ENCODE data around the gene SERPINB1. TPM values are rescaled to one million over a fixed set of nuclear protein-coding genes. Genes with fewer than 3 reads are reported as not detected.

The SERPINB1 gene
- total RNA-seq, 1 donor from 2014 or later: 23.7 TPM

GRCh38 chr6:2843138-2843740, 1.6 kb upstream of the SERPINB1 start:
- H3K4me3 ChIP-seq (ENCODE audit: low read depth, low read length): no peak overlapping the region
- TF ChIP-seq CTCF (conservative IDR thresholded peaks at IDR 0.05; ENCODE audit: low read depth, low read length): no peak
- DNase-seq (ENCODE audit: low read depth): no peak

GRCh38 chr6:2842139-2842552, 483 bp upstream of the SERPINB1 start:
- no peak for DNase-seq (ENCODE audit: low read depth)
- TF ChIP-seq CTCF (conservative IDR thresholded peaks at IDR 0.05; ENCODE audit: low read depth, low read length): no peak
- peak overlapping the region; percentile 75 for H3K4me3 ChIP-seq (ENCODE audit: low read depth, low read length)

- DNase-seq (ENCODE audit: low read depth): no peak
- H3K4me3 ChIP-seq (ENCODE audit: low read depth, low read length): peak overlapping the region; percentile 75
- TF ChIP-seq CTCF (conservative IDR thresholded peaks at IDR 0.05; ENCODE audit: low read depth, low read length): no peak
Measured at GRCh38 chr6:2840749-2841061, 958 bp downstream of the SERPINB1 start.

- DNase-seq (ENCODE audit: low read depth): no peak
- peak overlapping the region; percentile 75 for H3K4me3 ChIP-seq (ENCODE audit: low read depth, low read length)
- no peak for TF ChIP-seq CTCF (conservative IDR thresholded peaks at IDR 0.05; ENCODE audit: low read depth, low read length)
Measured at GRCh38 chr6:2839982-2840748, 1.5 kb downstream of the SERPINB1 start.

DNA sequence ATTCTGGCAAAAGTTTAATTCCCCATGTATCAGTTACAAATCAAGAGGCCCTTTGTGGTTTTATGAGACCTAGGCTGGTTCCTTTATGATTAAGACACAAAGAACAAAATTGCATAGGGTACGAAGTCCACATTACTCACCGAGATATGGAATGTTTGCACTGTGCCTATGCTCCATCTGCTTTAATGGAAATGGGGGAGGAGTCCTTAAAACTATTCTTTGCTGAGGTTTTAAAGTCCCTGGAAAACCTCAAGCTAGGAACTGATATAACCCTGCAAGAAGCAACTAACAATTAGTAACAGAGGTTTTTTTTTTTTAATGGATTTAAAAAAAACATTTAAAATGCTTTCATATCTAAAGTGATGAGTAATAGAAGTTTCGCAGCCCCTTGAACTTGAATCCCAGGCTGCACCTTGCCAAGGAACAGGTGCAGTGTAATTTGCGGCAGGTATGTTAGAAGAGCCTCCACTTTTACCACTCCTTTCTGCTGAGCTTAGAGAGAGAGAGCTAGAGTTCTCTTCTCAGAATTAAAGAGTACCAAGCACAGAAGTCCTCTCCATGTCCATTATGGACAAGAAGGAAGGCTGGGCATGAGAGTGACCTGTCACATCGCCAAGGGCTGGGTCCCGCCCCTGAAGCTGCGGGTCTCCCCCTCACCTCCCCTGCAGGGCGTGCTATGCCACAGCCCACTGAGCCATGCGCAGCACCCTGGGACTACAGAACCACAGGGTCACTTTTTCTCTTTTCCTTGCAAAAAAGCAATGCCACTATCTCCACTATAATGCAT, 2.3 kb downstream of the SERPINB1 start:
- H3K4me3 ChIP-seq (ENCODE audit: low read depth, low read length): peak overlapping the region; percentile 20
- no peak for DNase-seq (ENCODE audit: low read depth)
- no peak for TF ChIP-seq CTCF (conservative IDR thresholded peaks at IDR 0.05; ENCODE audit: low read depth, low read length)

- TF ChIP-seq CTCF (conservative IDR thresholded peaks at IDR 0.05; ENCODE audit: low read depth, low read length): no peak
- no peak for DNase-seq (ENCODE audit: low read depth)
- H3K4me3 ChIP-seq (ENCODE audit: low read depth, low read length): no peak overlapping the region
Measured at GRCh38 chr6:2838251-2838650, 3.4 kb downstream of the SERPINB1 start.

Data from epithelial cell of proximal tubule (primary cell).